GM19467 (cell line): ENCODE measurements around the gene MRPS18A.

ENCODE experiments used
- ATAC-seq: cut with Tn5 transposase; IDR thresholded peaks from one replicate; pipeline ENCODE4 v1.9.1; 2021; ENCODE audit warnings: mild to moderate bottlenecking, moderate library complexity; ENCODE audit not compliant: unreplicated experiment

MRPS18A gene

GRCh38 chr6:43699564-43700186, 12.1 kb upstream of the MRPS18A start:
- ATAC-seq, result no peak

GRCh38 chr6:43698584-43699349, 11.2 kb upstream of the MRPS18A start:
- ATAC-seq, result no peak

GRCh38 chr6:43697421-43697820, 9.8 kb upstream of the MRPS18A start:
- ATAC-seq, result no peak

- no peak for ATAC-seq
Observed at GRCh38 chr6:43695967-43696291, 8.3 kb upstream of the MRPS18A start.

GRCh38 chr6:43695215-43695966, 7.8 kb upstream of the MRPS18A start:
- no peak for ATAC-seq

GRCh38 chr6:43689421-43689820, 1.8 kb upstream of the MRPS18A start:
- ATAC-seq, result no peak

- ATAC-seq, result no peak
Observed at GRCh38 chr6:43687079-43687436, 533 bp downstream of the MRPS18A start.

GRCh38 chr6:43683708-43684455, 3.7 kb downstream of the MRPS18A start:
- ATAC-seq, result no peak

- no peak for ATAC-seq
Observed at GRCh38 chr6:43682724-43683429, 4.7 kb downstream of the MRPS18A start.

GRCh38 chr6:43681303-43681702, 6.3 kb downstream of the MRPS18A start:
- ATAC-seq, result no peak

GRCh38 chr6:43680308-43681200, 7.0 kb downstream of the MRPS18A start:
- no peak for ATAC-seq

GRCh38 chr6:43679057-43679456, 8.5 kb downstream of the MRPS18A start:
- ATAC-seq, result no peak

- ATAC-seq, result no peak
Observed at GRCh38 chr6:43678341-43678740, 9.2 kb downstream of the MRPS18A start.

GRCh38 chr6:43677759-43678158, 9.8 kb downstream of the MRPS18A start:
- ATAC-seq, result no peak

- ATAC-seq, result no peak
Observed at GRCh38 chr6:43676962-43677606, 10.5 kb downstream of the MRPS18A start.

GRCh38 chr6:43674921-43675320, 12.7 kb downstream of the MRPS18A start:
- no peak for ATAC-seq

GRCh38 chr6:43674291-43674690, 13.3 kb downstream of the MRPS18A start:
- ATAC-seq, result no peak

GRCh38 chr6:43673444-43674084, 14.0 kb downstream of the MRPS18A start:
- no peak for ATAC-seq
